ENCODE data around the gene NDOR1.

NDOR1 gene

GRCh38 chr9:137184881-137185660, 20.4 kb upstream of the NDOR1 start:
- Histone ChIP-seq H3K36me3 (ENCODE audit: insufficient read depth, low read length) (peaks cover 41% of the 10 kb centered on the region), H3K27ac (ENCODE audit: low read depth, low read length, poor library complexity, severe bottlenecking) (no peak overlapping the region), H3K79me2 (ENCODE audit: insufficient read depth, low read length) (peaks cover 4% of the 10 kb centered on the region), H3K27me3 (ENCODE audit: insufficient read depth, low read length) (no peaks in the 10 kb centered on the region), H4K20me1 (ENCODE audit: insufficient read depth, low read length) (no peaks in the 10 kb centered on the region), H3K4me1 (ENCODE audit: insufficient read depth, low read length, severe bottlenecking) (peaks cover 30% of the 10 kb centered on the region), H3K9ac (ENCODE audit: low read length) (no peak overlapping the region), H3K9me2 (ENCODE audit: low read depth, low read length) (no peaks in the 10 kb centered on the region), H2AFZ (ENCODE audit: low read length) (no peak overlapping the region), H3K4me3 (ENCODE audit: low read depth, low read length, poor library complexity, severe bottlenecking) (no peak overlapping the region), H3F3A (ENCODE audit: insufficient read depth, low read length) (no peaks in the 10 kb centered on the region), H3K9me3 (ENCODE audit: low read length) (no peaks in the 10 kb centered on the region), H3K4me2 (ENCODE audit: low read length) (no peak overlapping the region)
- TF ChIP-seq, protein P1, sequence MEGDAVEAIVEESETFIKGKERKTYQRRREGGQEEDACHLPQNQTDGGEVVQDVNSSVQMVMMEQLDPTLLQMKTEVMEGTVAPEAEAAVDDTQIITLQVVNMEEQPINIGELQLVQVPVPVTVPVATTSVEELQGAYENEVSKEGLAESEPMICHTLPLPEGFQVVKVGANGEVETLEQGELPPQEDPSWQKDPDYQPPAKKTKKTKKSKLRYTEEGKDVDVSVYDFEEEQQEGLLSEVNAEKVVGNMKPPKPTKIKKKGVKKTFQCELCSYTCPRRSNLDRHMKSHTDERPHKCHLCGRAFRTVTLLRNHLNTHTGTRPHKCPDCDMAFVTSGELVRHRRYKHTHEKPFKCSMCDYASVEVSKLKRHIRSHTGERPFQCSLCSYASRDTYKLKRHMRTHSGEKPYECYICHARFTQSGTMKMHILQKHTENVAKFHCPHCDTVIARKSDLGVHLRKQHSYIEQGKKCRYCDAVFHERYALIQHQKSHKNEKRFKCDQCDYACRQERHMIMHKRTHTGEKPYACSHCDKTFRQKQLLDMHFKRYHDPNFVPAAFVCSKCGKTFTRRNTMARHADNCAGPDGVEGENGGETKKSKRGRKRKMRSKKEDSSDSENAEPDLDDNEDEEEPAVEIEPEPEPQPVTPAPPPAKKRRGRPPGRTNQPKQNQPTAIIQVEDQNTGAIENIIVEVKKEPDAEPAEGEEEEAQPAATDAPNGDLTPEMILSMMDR (IDR thresholded peaks at IDR 0.05; ENCODE audit: low read length): no peak
- no peak for TF ChIP-seq EZH2 (IDR thresholded peaks at IDR 0.05; ENCODE audit: borderline replicate concordance, low read length)

DNA sequence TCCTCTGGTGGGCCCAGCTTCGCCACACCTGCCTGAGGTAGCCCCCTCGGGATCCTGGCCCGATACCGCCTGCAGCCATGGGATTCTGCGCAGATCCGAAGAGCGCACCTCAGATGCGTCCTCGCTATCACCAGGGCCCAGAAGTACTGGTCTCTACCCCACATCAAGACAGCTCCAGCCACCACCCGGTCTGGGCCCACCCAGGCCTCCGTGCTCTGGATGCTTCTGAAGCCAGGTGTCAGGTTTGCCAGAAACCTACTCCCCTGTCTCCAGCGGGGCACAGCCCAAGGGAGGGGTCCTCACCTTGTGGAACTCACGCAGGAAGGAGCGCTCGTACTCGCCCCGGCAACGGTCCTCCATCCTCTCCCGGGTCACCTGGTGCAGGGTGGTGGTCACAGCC, 19.6 kb upstream of the NDOR1 start:
- Histone ChIP-seq H4K20me1 (ENCODE audit: insufficient read depth, low read length) (no peaks in the 10 kb centered on the region), H3K27ac (ENCODE audit: low read depth, low read length, poor library complexity, severe bottlenecking) (no peak overlapping the region), H3K36me3 (ENCODE audit: insufficient read depth, low read length) (peaks cover 41% of the 10 kb centered on the region), H3F3A (ENCODE audit: insufficient read depth, low read length) (no peaks in the 10 kb centered on the region), H2AFZ (ENCODE audit: low read length) (no peak overlapping the region), H3K9ac (ENCODE audit: low read length) (no peak overlapping the region), H3K9me3 (ENCODE audit: low read length) (no peaks in the 10 kb centered on the region), H3K9me2 (ENCODE audit: low read depth, low read length) (no peaks in the 10 kb centered on the region), H3K79me2 (ENCODE audit: insufficient read depth, low read length) (peaks cover 4% of the 10 kb centered on the region), H3K4me3 (ENCODE audit: low read depth, low read length, poor library complexity, severe bottlenecking) (no peak overlapping the region), H3K4me1 (ENCODE audit: insufficient read depth, low read length, severe bottlenecking) (peaks cover 30% of the 10 kb centered on the region), H3K27me3 (ENCODE audit: insufficient read depth, low read length) (no peaks in the 10 kb centered on the region), H3K4me2 (ENCODE audit: low read length) (no peak overlapping the region)
- TF ChIP-seq, protein P1 (IDR thresholded peaks at IDR 0.05; ENCODE audit: low read length): no peak
- TF ChIP-seq EZH2 (IDR thresholded peaks at IDR 0.05; ENCODE audit: borderline replicate concordance, low read length): no peak

GRCh38 chr9:137186385-137186784, 19.1 kb upstream of the NDOR1 start:
- no peaks in the 10 kb centered on the region for H4K20me1 ChIP-seq (ENCODE audit: insufficient read depth, low read length)
- no peak overlapping the region for H3K9ac ChIP-seq (ENCODE audit: low read length)
- no peaks in the 10 kb centered on the region for H3K9me3 ChIP-seq (ENCODE audit: low read length)
- peaks cover 4% of the 10 kb centered on the region for H3K79me2 ChIP-seq (ENCODE audit: insufficient read depth, low read length)
- H3K27ac ChIP-seq (ENCODE audit: low read depth, low read length, poor library complexity, severe bottlenecking): no peak overlapping the region
- peak overlapping the region; percentile 89; the same call in 1 of the 2 replicates for H3K4me2 ChIP-seq (ENCODE audit: low read length)
- peaks cover 37% of the 10 kb centered on the region for H3K36me3 ChIP-seq (ENCODE audit: insufficient read depth, low read length)
- peaks cover 30% of the 10 kb centered on the region for H3K4me1 ChIP-seq (ENCODE audit: insufficient read depth, low read length, severe bottlenecking)
- H3K9me2 ChIP-seq (ENCODE audit: low read depth, low read length): no peaks in the 10 kb centered on the region
- H3F3A ChIP-seq (ENCODE audit: insufficient read depth, low read length): no peaks in the 10 kb centered on the region
- TF ChIP-seq, protein P1 (IDR thresholded peaks at IDR 0.05; ENCODE audit: low read length): no peak
- H3K27me3 ChIP-seq (ENCODE audit: insufficient read depth, low read length): no peaks in the 10 kb centered on the region
- no peak overlapping the region for H2AFZ ChIP-seq (ENCODE audit: low read length)
- peak overlapping the region; percentile 72 for H3K4me3 ChIP-seq (ENCODE audit: low read depth, low read length, poor library complexity, severe bottlenecking)

All from OCI-LY1 (cell line).